ENCODE results near the gene KLHL9.
"Not testable (repeated sequence)": the region's sequence is repeated elsewhere in the genome, so short reads cannot be mapped to it uniquely, and the experiment has no call there.

Gene KLHL9, protein sequence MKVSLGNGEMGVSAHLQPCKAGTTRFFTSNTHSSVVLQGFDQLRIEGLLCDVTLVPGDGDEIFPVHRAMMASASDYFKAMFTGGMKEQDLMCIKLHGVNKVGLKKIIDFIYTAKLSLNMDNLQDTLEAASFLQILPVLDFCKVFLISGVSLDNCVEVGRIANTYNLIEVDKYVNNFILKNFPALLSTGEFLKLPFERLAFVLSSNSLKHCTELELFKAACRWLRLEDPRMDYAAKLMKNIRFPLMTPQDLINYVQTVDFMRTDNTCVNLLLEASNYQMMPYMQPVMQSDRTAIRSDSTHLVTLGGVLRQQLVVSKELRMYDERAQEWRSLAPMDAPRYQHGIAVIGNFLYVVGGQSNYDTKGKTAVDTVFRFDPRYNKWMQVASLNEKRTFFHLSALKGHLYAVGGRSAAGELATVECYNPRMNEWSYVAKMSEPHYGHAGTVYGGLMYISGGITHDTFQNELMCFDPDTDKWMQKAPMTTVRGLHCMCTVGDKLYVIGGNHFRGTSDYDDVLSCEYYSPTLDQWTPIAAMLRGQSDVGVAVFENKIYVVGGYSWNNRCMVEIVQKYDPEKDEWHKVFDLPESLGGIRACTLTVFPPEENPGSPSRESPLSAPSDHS

GRCh38 chr9:21334701-21335632 lies at the start of gene KLHL9:
TSS of gene KLHL9 (minus strand) at chr9:21335404. CDS start at chr9:21334859, 545 bp downstream.
- H3K36me3 ChIP-seq (ENCODE audit: control insufficient read depth in 1 of 2, insufficient read depth in 2 of 2, low read length in 2 of 2): peaks cover 0 to 8% of the 10 kb centered on the region in 2 donors
- H3K9ac ChIP-seq (ENCODE audit: low read depth in 1 of 2, low read length in 2 of 2): peak within 1 kb of the TSS; percentile 94 to 98
- H3K4me3 ChIP-seq (ENCODE audit: low read depth in 1 of 2, low read length in 2 of 2): peak within 1 kb of the TSS; percentile 96 to 98
- peaks cover 0 to 3% of the 10 kb centered on the region in 2 donors for H3K27me3 ChIP-seq (ENCODE audit: control insufficient read depth in 1 of 2, insufficient read depth in 2 of 2, low read length in 2 of 2)
- H3K27ac ChIP-seq (ENCODE audit: low read depth, low read length): peak within 1 kb of the TSS; percentile 86
- peaks cover 31 to 33% of the 10 kb centered on the region in 2 donors for H3K4me1 ChIP-seq (ENCODE audit: control insufficient read depth in 1 of 2, insufficient read depth in 2 of 2, low read length in 2 of 2)
- no peaks in the 10 kb centered on the region for H3K9me3 ChIP-seq (ENCODE audit: control insufficient read depth in 1 of 2, low read length in 2 of 2)

- Histone ChIP-seq H3K4me3 (ENCODE audit: low read depth in 1 of 2, low read length in 2 of 2) (no peak overlapping the region), H3K27ac (ENCODE audit: low read depth, low read length) (no peak overlapping the region), H3K9ac (ENCODE audit: low read depth in 1 of 2, low read length in 2 of 2) (no peak overlapping the region), H3K27me3 (ENCODE audit: control insufficient read depth in 1 of 2, insufficient read depth in 2 of 2, low read length in 2 of 2) (peaks cover 0 to 8% of the 10 kb centered on the region in 2 donors), H3K9me3 (ENCODE audit: control insufficient read depth in 1 of 2, low read length in 2 of 2) (no peaks in the 10 kb centered on the region), H3K4me1 (ENCODE audit: control insufficient read depth in 1 of 2, insufficient read depth in 2 of 2, low read length in 2 of 2) (no peaks in the 10 kb centered on the region), H3K36me3 (ENCODE audit: control insufficient read depth in 1 of 2, insufficient read depth in 2 of 2, low read length in 2 of 2) (no peaks in the 10 kb centered on the region)
Observed at GRCh38 chr9:21383627-21384026, 48.4 kb upstream of the KLHL9 start.

- Histone ChIP-seq H3K9ac (ENCODE audit: low read depth in 1 of 2, low read length in 2 of 2) (peak overlapping the region in 1 of 2 donors; percentile 2), H3K27me3 (ENCODE audit: control insufficient read depth in 1 of 2, insufficient read depth in 2 of 2, low read length in 2 of 2) (peaks cover 0 to 8% of the 10 kb centered on the region in 2 donors), H3K4me1 (ENCODE audit: control insufficient read depth in 1 of 2, insufficient read depth in 2 of 2, low read length in 2 of 2) (no peaks in the 10 kb centered on the region), H3K4me3 (ENCODE audit: low read depth in 1 of 2, low read length in 2 of 2) (peak overlapping the region; percentile 23 to 31), H3K36me3 (ENCODE audit: control insufficient read depth in 1 of 2, insufficient read depth in 2 of 2, low read length in 2 of 2) (no peaks in the 10 kb centered on the region), H3K27ac (ENCODE audit: low read depth, low read length) (no peak overlapping the region), H3K9me3 (ENCODE audit: control insufficient read depth in 1 of 2, low read length in 2 of 2) (no peaks in the 10 kb centered on the region)
Observed at GRCh38 chr9:21381448-21382339, 46.5 kb upstream of the KLHL9 start.

DNA sequence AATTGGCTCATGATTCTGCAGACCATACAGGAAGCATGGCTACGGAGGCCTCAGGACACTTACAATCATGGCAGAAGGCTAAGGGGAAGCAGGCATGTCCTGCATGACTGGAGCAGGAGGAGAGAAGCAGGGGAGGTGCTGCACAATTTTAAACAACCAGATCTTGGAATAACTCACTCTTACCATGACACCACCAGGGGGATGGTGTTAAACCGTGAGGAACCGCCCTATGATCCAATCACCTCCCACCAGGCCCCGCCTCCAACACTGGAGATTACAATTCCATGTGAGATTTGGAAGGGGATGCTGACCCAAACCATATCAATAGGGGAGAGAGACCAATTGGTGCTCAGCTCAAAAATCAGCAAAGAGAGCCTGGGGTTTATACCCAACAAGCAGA lies 36.3 kb upstream of the KLHL9 start:
- H3K9ac ChIP-seq (ENCODE audit: low read depth in 1 of 2, low read length in 2 of 2): not testable (repeated sequence)

GRCh38 chr9:21367957-21368356 lies 32.8 kb upstream of the KLHL9 start, which contains the start of gene IFNA13:
TSS of gene IFNA13 (minus strand) at chr9:21368057. CDS start at chr9:21368010, 47 bp downstream.
- H3K27ac ChIP-seq (ENCODE audit: low read depth, low read length): no peak within 1 kb of the TSS
- H3K9me3 ChIP-seq (ENCODE audit: control insufficient read depth in 1 of 2, low read length in 2 of 2): no peaks in the 10 kb centered on the region
- H3K4me1 ChIP-seq (ENCODE audit: control insufficient read depth in 1 of 2, insufficient read depth in 2 of 2, low read length in 2 of 2): no peaks in the 10 kb centered on the region
- no peaks in the 10 kb centered on the region for H3K36me3 ChIP-seq (ENCODE audit: control insufficient read depth in 1 of 2, insufficient read depth in 2 of 2, low read length in 2 of 2)
- no peak within 1 kb of the TSS for H3K9ac ChIP-seq (ENCODE audit: low read depth in 1 of 2, low read length in 2 of 2)
- H3K27me3 ChIP-seq (ENCODE audit: control insufficient read depth in 1 of 2, insufficient read depth in 2 of 2, low read length in 2 of 2): no peaks in the 10 kb centered on the region
- no peak within 1 kb of the TSS for H3K4me3 ChIP-seq (ENCODE audit: low read depth in 1 of 2, low read length in 2 of 2)

More for the DNA sequence above, 36.3 kb upstream of the KLHL9 start:
- H3K9me3 ChIP-seq (ENCODE audit: control insufficient read depth in 1 of 2, low read length in 2 of 2); H3K27ac ChIP-seq (ENCODE audit: low read depth, low read length); H3K36me3 ChIP-seq (ENCODE audit: control insufficient read depth in 1 of 2, insufficient read depth in 2 of 2, low read length in 2 of 2); H3K27me3 ChIP-seq (ENCODE audit: control insufficient read depth in 1 of 2, insufficient read depth in 2 of 2, low read length in 2 of 2); H3K4me3 ChIP-seq (ENCODE audit: low read depth in 1 of 2, low read length in 2 of 2); H3K4me1 ChIP-seq (ENCODE audit: control insufficient read depth in 1 of 2, insufficient read depth in 2 of 2, low read length in 2 of 2): not testable (repeated sequence)

DNA sequence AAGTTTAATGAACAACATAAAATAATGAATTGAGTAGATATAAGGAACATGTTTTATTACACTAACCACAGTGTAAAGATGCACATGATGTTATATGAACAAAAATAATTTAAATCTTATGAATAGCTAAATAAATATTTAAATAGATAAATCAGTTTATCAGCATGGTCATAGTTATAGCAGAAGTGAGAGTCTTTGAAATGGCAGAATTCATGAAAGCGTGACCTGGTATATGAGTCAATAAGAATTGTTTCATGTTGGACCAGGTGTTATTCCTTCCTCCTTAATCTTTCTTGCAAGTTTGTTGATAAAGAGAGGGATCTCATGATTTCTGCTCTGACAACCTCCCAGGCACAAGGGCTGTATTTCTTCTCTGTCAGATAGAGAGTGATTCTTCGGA lies 32.0 kb upstream of the KLHL9 start:
- not testable (repeated sequence) for H3K4me1 ChIP-seq (ENCODE audit: control insufficient read depth in 1 of 2, insufficient read depth in 2 of 2, low read length in 2 of 2); H3K27ac ChIP-seq (ENCODE audit: low read depth, low read length); H3K9ac ChIP-seq (ENCODE audit: low read depth in 1 of 2, low read length in 2 of 2); H3K27me3 ChIP-seq (ENCODE audit: control insufficient read depth in 1 of 2, insufficient read depth in 2 of 2, low read length in 2 of 2); H3K9me3 ChIP-seq (ENCODE audit: control insufficient read depth in 1 of 2, low read length in 2 of 2); H3K4me3 ChIP-seq (ENCODE audit: low read depth in 1 of 2, low read length in 2 of 2); H3K36me3 ChIP-seq (ENCODE audit: control insufficient read depth in 1 of 2, insufficient read depth in 2 of 2, low read length in 2 of 2)

GRCh38 chr9:21362287-21362686 lies 27.1 kb upstream of the KLHL9 start:
- Histone ChIP-seq H3K27me3 (ENCODE audit: control insufficient read depth in 1 of 2, insufficient read depth in 2 of 2, low read length in 2 of 2) (no peaks in the 10 kb centered on the region), H3K9ac (ENCODE audit: low read depth in 1 of 2, low read length in 2 of 2) (no peak overlapping the region), H3K27ac (ENCODE audit: low read depth, low read length) (no peak overlapping the region), H3K36me3 (ENCODE audit: control insufficient read depth in 1 of 2, insufficient read depth in 2 of 2, low read length in 2 of 2) (no peaks in the 10 kb centered on the region), H3K9me3 (ENCODE audit: control insufficient read depth in 1 of 2, low read length in 2 of 2) (no peaks in the 10 kb centered on the region), H3K4me3 (ENCODE audit: low read depth in 1 of 2, low read length in 2 of 2) (no peak overlapping the region), H3K4me1 (ENCODE audit: control insufficient read depth in 1 of 2, insufficient read depth in 2 of 2, low read length in 2 of 2) (peaks cover 0 to 5% of the 10 kb centered on the region in 2 donors)

DNA sequence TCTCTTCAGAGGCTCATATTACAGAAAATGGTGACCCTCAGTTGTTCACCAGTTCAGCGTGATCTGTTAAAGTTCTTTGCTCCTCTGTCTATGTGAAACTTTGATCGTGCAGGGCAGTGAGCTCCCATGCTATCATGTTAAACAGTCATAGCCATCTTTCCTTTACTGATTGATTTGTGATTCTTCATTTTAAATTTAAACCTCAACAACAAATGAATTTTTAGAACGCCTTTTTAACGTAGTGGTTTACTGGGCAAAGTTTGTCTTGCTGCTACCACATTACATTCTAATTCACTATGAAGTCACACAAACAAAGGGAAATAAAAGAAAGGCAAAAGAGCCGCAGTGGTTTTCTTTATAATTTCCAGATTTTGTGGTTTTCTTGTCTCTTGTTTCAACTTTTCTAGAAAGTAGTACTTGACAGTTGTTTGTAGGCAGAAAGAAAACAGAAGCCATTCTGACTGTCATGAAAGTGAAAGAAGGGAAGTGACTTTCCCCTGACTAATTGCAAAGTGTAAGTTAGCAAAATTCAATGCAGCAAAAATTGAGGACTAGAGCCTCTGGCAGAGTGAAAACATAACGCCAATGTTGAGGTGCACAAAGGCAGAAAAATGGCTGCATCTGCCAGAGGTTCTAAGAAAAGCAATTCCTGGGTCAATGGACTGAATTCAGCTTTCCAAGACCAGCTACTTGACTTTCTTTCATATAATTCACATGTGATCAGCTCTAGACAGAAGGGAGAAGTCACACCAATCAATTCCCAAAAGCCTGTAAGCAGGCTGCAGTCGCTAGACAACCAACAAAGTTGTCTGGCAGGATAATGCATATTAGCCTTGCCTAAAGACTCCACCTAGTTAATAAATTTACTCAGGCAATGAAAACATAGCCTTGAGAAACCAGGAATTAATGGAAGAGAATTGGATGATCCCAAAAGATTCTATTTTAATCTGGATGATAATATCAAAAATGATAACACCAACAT lies 22.6 kb upstream of the KLHL9 start:
- Histone ChIP-seq H3K4me3 (ENCODE audit: low read depth in 1 of 2, low read length in 2 of 2) (no peak overlapping the region), H3K27ac (ENCODE audit: low read depth, low read length) (no peak overlapping the region), H3K9ac (ENCODE audit: low read depth in 1 of 2, low read length in 2 of 2) (no peak overlapping the region), H3K27me3 (ENCODE audit: control insufficient read depth in 1 of 2, insufficient read depth in 2 of 2, low read length in 2 of 2) (no peaks in the 10 kb centered on the region), H3K9me3 (ENCODE audit: control insufficient read depth in 1 of 2, low read length in 2 of 2) (no peaks in the 10 kb centered on the region), H3K4me1 (ENCODE audit: control insufficient read depth in 1 of 2, insufficient read depth in 2 of 2, low read length in 2 of 2) (peaks cover 0 to 5% of the 10 kb centered on the region in 2 donors), H3K36me3 (ENCODE audit: control insufficient read depth in 1 of 2, insufficient read depth in 2 of 2, low read length in 2 of 2) (no peaks in the 10 kb centered on the region)
